Neural cell (in vitro differentiated cells): ENCODE measurements around the gene KLK7. TPM values are rescaled to one million over a fixed set of nuclear protein-coding genes. Genes with fewer than 3 reads are reported as not detected.

Source experiments
- H2AFZ ChIP-seq: fragments of 200-600, 300-800 bp; sonication (generic), shearing (Covaris generic); 2 replicates; pipeline ENCODE4 v1.6.0; 2014; ENCODE audit warnings: low read depth, mild to moderate bottlenecking, antibody characterized with exemption, low read length, moderate library complexity
- H3F3A ChIP-seq: fragments of 200-600 bp; shearing (Covaris generic); 2 replicates; pipeline ENCODE4 v1.6.1; 2016; ENCODE audit warnings: mild to moderate bottlenecking, moderate library complexity, mixed read lengths, antibody characterized with exemption, low read length; ENCODE audit not compliant: insufficient read depth, poor library complexity, severe bottlenecking
- H3K27ac ChIP-seq: fragments of 200-600, 300-800 bp; sonication (generic), shearing (Covaris generic); 2 replicates; pipeline ENCODE4 v1.5.1; 2014; ENCODE audit warnings: mild to moderate bottlenecking, low read length, moderate library complexity
- H3K27me3 ChIP-seq: fragments of 300-800, 200-600 bp; sonication (generic), shearing (Covaris generic); 2 replicates; pipeline ENCODE4 v1.6.0; 2014; ENCODE audit warnings: mild to moderate bottlenecking, low read depth, low read length, moderate library complexity; ENCODE audit not compliant: insufficient read depth
- H3K36me3 ChIP-seq: fragments of 300-800, 200-600 bp; sonication (generic), shearing (Covaris generic); 2 replicates; pipeline ENCODE4 v1.5.1; 2014; ENCODE audit warnings: mild to moderate bottlenecking, antibody characterized with exemption, low read length, moderate library complexity; ENCODE audit not compliant: insufficient read depth
- H3K4me2 ChIP-seq: fragments of 300-800, 200-600 bp; sonication (generic), shearing (Covaris generic); 2 replicates; pipeline ENCODE4 v1.6.0; 2014; ENCODE audit warnings: mild to moderate bottlenecking, low read length
- H3K4me3 ChIP-seq: fragments of 300-800, 200-600 bp; sonication (generic), shearing (Covaris generic); 2 replicates; pipeline ENCODE4 v1.5.1; 2014; ENCODE audit warnings: mild to moderate bottlenecking, low read length, moderate library complexity
- H3K79me2 ChIP-seq: fragments of 200-600 bp; shearing (Covaris generic); replicated peaks from 2 replicates; pipeline ENCODE4 v1.6.0; 2014; ENCODE audit warnings: mild to moderate bottlenecking, low read length, moderate library complexity; ENCODE audit not compliant: insufficient read depth
- H3K9ac ChIP-seq: fragments of 300-800, 200-600 bp; sonication (generic), shearing (Covaris generic); 2 replicates; pipeline ENCODE4 v1.6.1; 2016; ENCODE audit warnings: mild to moderate bottlenecking, low read length, mixed read lengths
- H3K9me2 ChIP-seq: fragments of 200-600 bp; shearing (Covaris generic); 2 replicates; pipeline ENCODE4 v1.6.1; 2016; ENCODE audit warnings: mild to moderate bottlenecking, low read length, mixed read lengths; ENCODE audit not compliant: insufficient read depth
- H3K9me3 ChIP-seq: fragments of 200-600, 300-800 bp; sonication (generic), shearing (Covaris generic); 2 replicates; pipeline ENCODE4 v1.6.1; 2016; ENCODE audit warnings: mild to moderate bottlenecking, mixed run types, low read length, moderate library complexity, mixed read lengths
- H4K20me1 ChIP-seq: fragments of 200-600 bp; shearing (Covaris generic); 2 replicates; pipeline ENCODE4 v1.6.1; 2016; ENCODE audit warnings: mild to moderate bottlenecking, mixed run types; ENCODE audit not compliant: insufficient read depth
- CTCF ChIP-seq: fragments of 450-650 bp; IDR thresholded peaks from 2 replicates; pipeline ENCODE4 v1.5.1; 2014; ENCODE audit warnings: antibody characterized with exemption, mild to moderate bottlenecking, moderate library complexity; ENCODE audit not compliant: poor library complexity, severe bottlenecking
- EP300 ChIP-seq: fragments of 450-650 bp; conservative IDR thresholded peaks from 2 replicates; pipeline ENCODE4 v1.6.1; 2014; ENCODE audit warnings: antibody characterized with exemption, mild to moderate bottlenecking, moderate library complexity; ENCODE audit not compliant: poor library complexity, severe bottlenecking
- EZH2 ChIP-seq: fragments of 200-600, 300-800 bp; shearing (Covaris generic), sonication (generic); IDR thresholded peaks from 2 replicates; pipeline ENCODE4 v1.6.1; 2014; ENCODE audit warnings: antibody characterized with exemption, low read length, borderline replicate concordance, mild to moderate bottlenecking; ENCODE audit not compliant: insufficient read depth, poor library complexity, severe bottlenecking
- MXI1 ChIP-seq: fragments of 450-650 bp; conservative IDR thresholded peaks from 2 replicates; pipeline ENCODE4 v1.6.1; 2014; ENCODE audit warnings: antibody characterized with exemption, mild to moderate bottlenecking; ENCODE audit not compliant: poor library complexity, severe bottlenecking
- POLR2AphosphoS5 ChIP-seq: IDR thresholded peaks from 2 replicates; pipeline ENCODE4 v1.6.1; 2012
- RAD21 ChIP-seq: fragments of 450-650 bp; conservative IDR thresholded peaks from 2 replicates; pipeline ENCODE4 v1.6.1; 2014; ENCODE audit warnings: antibody characterized with exemption, mild to moderate bottlenecking, moderate library complexity
- SMC3 ChIP-seq: fragments of 450-650 bp; conservative IDR thresholded peaks from 2 replicates; pipeline ENCODE4 v1.6.1; 2014; ENCODE audit warnings: antibody characterized with exemption, mild to moderate bottlenecking, moderate library complexity; ENCODE audit not compliant: poor library complexity
- TAF1 ChIP-seq: IDR thresholded peaks from 2 replicates; pipeline ENCODE4 v1.6.1; 2012; ENCODE audit warnings: low read depth
- polyA plus RNA-seq: library from polyadenylated mRNA; depleted of rRNA; stranded (reverse); fragments of >200 nt; gene quantifications from 2 replicates; pipeline ENCODE4 v1.2.3, GENCODE V29; 2014
- TF ChIP-seq, protein P1 (sequence below): IDR thresholded peaks from 2 replicates; pipeline ENCODE4 v1.6.1; 2012; ENCODE audit warnings: borderline replicate concordance

KLK7 gene
- polyA plus RNA-seq, 1 donor from 2014 or later, result not detected

DNA sequence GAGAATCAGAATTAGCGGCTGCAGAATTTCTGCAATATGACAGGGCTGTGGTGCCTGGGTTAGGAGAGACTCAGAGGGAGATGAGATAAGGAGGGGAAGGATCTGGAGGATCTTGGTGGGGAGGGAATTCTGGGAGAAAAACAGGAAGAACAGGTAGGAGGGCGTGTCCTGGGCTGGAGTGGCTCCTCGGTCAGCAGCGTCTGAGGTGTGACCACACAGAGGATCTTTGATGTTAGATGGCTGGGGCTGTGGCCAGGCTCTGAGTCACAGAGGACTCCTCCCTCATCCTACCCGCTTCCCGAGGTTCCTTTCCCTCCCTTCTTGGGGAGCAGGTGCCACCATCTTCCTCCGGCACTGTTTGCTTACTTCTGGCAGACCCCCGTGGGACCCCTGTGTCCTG lies 8.0 kb downstream of the KLK7 start:
- H3K27ac ChIP-seq, result no peak overlapping the region
- no peak for TF ChIP-seq TAF1
- no peak for TF ChIP-seq EZH2
- TF ChIP-seq RAD21, result no peak
- TF ChIP-seq, protein P1, sequence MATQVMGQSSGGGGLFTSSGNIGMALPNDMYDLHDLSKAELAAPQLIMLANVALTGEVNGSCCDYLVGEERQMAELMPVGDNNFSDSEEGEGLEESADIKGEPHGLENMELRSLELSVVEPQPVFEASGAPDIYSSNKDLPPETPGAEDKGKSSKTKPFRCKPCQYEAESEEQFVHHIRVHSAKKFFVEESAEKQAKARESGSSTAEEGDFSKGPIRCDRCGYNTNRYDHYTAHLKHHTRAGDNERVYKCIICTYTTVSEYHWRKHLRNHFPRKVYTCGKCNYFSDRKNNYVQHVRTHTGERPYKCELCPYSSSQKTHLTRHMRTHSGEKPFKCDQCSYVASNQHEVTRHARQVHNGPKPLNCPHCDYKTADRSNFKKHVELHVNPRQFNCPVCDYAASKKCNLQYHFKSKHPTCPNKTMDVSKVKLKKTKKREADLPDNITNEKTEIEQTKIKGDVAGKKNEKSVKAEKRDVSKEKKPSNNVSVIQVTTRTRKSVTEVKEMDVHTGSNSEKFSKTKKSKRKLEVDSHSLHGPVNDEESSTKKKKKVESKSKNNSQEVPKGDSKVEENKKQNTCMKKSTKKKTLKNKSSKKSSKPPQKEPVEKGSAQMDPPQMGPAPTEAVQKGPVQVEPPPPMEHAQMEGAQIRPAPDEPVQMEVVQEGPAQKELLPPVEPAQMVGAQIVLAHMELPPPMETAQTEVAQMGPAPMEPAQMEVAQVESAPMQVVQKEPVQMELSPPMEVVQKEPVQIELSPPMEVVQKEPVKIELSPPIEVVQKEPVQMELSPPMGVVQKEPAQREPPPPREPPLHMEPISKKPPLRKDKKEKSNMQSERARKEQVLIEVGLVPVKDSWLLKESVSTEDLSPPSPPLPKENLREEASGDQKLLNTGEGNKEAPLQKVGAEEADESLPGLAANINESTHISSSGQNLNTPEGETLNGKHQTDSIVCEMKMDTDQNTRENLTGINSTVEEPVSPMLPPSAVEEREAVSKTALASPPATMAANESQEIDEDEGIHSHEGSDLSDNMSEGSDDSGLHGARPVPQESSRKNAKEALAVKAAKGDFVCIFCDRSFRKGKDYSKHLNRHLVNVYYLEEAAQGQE, result no peak
- TF ChIP-seq EP300, result no peak
- no peak for TF ChIP-seq SMC3
- TF ChIP-seq MXI1, result no peak
- no peak for TF ChIP-seq POLR2AphosphoS5
- no peak for TF ChIP-seq CTCF
- no peaks in the 10 kb centered on the region for H3K27me3 ChIP-seq
- H3K9me3 ChIP-seq, result no peaks in the 10 kb centered on the region
- H4K20me1 ChIP-seq, result no peaks in the 10 kb centered on the region
- no peak overlapping the region for H2AFZ ChIP-seq
- H3F3A ChIP-seq, result no peaks in the 10 kb centered on the region
- H3K4me3 ChIP-seq, result no peak overlapping the region
- H3K9me2 ChIP-seq, result no peaks in the 10 kb centered on the region
- H3K9ac ChIP-seq, result no peak overlapping the region
- no peak overlapping the region for H3K4me2 ChIP-seq
- no peaks in the 10 kb centered on the region for H3K79me2 ChIP-seq
- no peaks in the 10 kb centered on the region for H3K36me3 ChIP-seq

DNA sequence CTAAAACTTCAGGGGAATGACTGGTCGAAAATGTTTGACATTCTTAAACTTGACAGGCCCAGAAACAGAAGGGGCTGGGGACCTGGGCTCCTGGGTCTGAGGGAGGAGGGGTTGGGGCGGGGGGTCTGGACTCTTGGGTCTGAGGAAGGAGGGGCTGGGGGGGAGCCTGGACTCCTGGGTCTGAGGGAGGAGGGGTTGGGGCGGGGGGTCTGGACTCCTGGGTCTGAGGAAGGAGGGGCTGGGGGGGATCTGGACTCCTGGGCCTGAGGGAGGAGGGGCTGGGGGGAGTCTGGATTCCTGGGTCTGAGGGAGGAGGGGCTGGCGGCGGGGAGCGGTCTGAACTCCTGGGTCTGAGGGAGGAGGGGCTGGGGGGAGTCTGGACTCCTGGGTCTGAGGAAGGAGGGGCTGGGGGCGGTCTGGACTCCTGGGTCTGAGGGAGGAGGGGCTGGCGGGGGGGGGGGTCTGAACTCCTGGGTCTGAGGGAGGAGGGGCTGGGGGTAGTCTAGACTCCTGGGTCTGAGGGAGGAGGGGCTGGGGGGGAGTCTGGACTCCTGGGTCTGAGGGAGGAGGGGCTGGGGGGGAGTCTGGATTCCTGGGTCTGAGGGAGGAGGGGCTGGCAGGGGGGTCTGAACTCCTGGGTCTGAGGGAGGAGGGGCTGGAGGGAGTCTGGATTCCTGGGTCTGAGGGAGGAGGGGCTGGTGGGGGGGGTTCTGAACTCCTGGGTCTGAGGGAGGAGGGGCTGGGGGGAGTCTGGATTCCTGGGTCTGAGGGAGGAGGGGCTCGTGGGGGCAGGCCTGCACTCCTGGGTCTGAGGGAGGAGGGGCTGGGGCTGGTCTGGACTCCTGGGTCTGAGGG lies 8.8 kb downstream of the KLK7 start:
- no peaks in the 10 kb centered on the region for H4K20me1 ChIP-seq
- no peaks in the 10 kb centered on the region for H3F3A ChIP-seq
- no peaks in the 10 kb centered on the region for H3K27me3 ChIP-seq
- no peaks in the 10 kb centered on the region for H3K9me2 ChIP-seq
- no peaks in the 10 kb centered on the region for H3K79me2 ChIP-seq
- H3K4me3 ChIP-seq, result no peak overlapping the region
- no peak overlapping the region for H2AFZ ChIP-seq
- H3K27ac ChIP-seq, result no peak overlapping the region
- TF ChIP-seq CTCF (no peak), EZH2 (no peak), RAD21 (no peak), MXI1 (no peak), POLR2AphosphoS5 (no peak)
- H3K4me2 ChIP-seq, result no peak overlapping the region
- H3K9ac ChIP-seq, result no peak overlapping the region
- no peaks in the 10 kb centered on the region for H3K36me3 ChIP-seq
- no peaks in the 10 kb centered on the region for H3K9me3 ChIP-seq
